GM12878 (cell line): Measurements from ENCODE around the gene FAM219A. TPM values are rescaled to one million over a fixed set of nuclear protein-coding genes. Genes with fewer than 3 reads are reported as not detected.

Experiments used
- ATAC-seq: fragments of 200-7000 bp; cut with Tn5 transposase; 3 replicates; pipeline ENCODE4 v1.9.1; 2020; ENCODE audit warnings: mild to moderate bottlenecking, moderate library complexity
- BruUV-seq: library from RNA; stranded (reverse); fragments of 400-500 nt; replicated peaks from 2 replicates; lab custom pipeline; 2021; lab: Mats Ljungman, UMichigan
- CTCF ChIA-PET: fragments of 300-600 bp; sonication (Branson Sonifier 250); formaldehyde crosslinking; extraction: SDS; loops from one replicate; lab custom pipeline; 2021; ENCODE audit warnings: inconsistent platforms; lab: Yijun Ruan, JAX
- POLR2A ChIA-PET: fragments of 350-600 bp; formaldehyde crosslinking; extraction: SDS; loops from one replicate; lab custom pipeline; 2021; ENCODE audit warnings: inconsistent platforms; lab: Charles Lee
- RAD21 ChIA-PET: fragments of 300-600 bp; sonication (Branson Sonifier 250); formaldehyde crosslinking; loops from one replicate; lab custom pipeline; 2023; ENCODE audit warnings: antibody characterized with exemption; ENCODE audit not compliant: unreplicated experiment; lab: Charles Lee
- SMC1A ChIA-PET: fragments of 300-600 bp; sonication (Branson Sonifier 250); formaldehyde crosslinking; loops from one replicate; lab custom pipeline; 2023; ENCODE audit not compliant: unreplicated experiment, uncharacterized antibody; lab: Charles Lee
- DNase-seq: peaks from one replicate; pipeline ENCODE4 v3.0.0-alpha.2; 2011; ENCODE audit warnings: low read depth, low spot score
- FAIRE-seq: peaks from 3 replicates; lab custom pipeline; 2011; peaks lifted over from hg19 to GRCh38; lab: Jason Lieb, UNC
- H2AFZ ChIP-seq: 2 replicates; pipeline ENCODE4 v1.6.0; 2011; ENCODE audit warnings: low read depth, low read length, control low read depth; ENCODE audit not compliant: control insufficient read depth
- H3K27ac ChIP-seq: 2 replicates; pipeline ENCODE4 v1.5.1; 2011; ENCODE audit warnings: control low read depth; ENCODE audit not compliant: control insufficient read depth, insufficient read depth
- H3K27me3 ChIP-seq, 2 experiments: replicated peaks in 1 of 2; 2 replicates each; pipeline versions ENCODE4 v1.6.0 to v1.6.1; 2011; ENCODE audit warnings: low read length in 1 of 2; ENCODE audit not compliant: control insufficient read depth in 2 of 2, insufficient read depth in 2 of 2
- H3K36me3 ChIP-seq, 2 experiments: 2 replicates each; pipeline ENCODE4 v1.5.1; 2011; ENCODE audit warnings: low read length in 1 of 2; ENCODE audit not compliant: control insufficient read depth in 2 of 2, insufficient read depth in 2 of 2
- H3K4me1 ChIP-seq: 2 replicates; pipeline ENCODE4 v1.6.1; 2011; ENCODE audit warnings: mild to moderate bottlenecking, low read length, moderate library complexity, mixed read lengths; ENCODE audit not compliant: control insufficient read depth, insufficient read depth
- H3K4me2 ChIP-seq: 2 replicates; pipeline ENCODE4 v1.6.0; 2011; ENCODE audit warnings: control low read depth; ENCODE audit not compliant: control insufficient read depth, insufficient read depth
- H3K4me3 ChIP-seq: fragments of 200-600 bp; sonication (generic); 2 replicates; pipeline ENCODE4 v1.5.1; 2016
- H3K79me2 ChIP-seq: 2 replicates; pipeline ENCODE4 v1.6.0; 2011; ENCODE audit warnings: low read length; ENCODE audit not compliant: control insufficient read depth, insufficient read depth
- H3K9ac ChIP-seq: 2 replicates; pipeline ENCODE4 v1.8.0; 2011; ENCODE audit warnings: low read length, control low read depth, mixed read lengths; ENCODE audit not compliant: control insufficient read depth, insufficient read depth
- H3K9me3 ChIP-seq: replicated peaks from 3 replicates; pipeline ENCODE4 v1.5.1; 2011; ENCODE audit warnings: mild to moderate bottlenecking, low read length; ENCODE audit not compliant: control insufficient read depth, insufficient read depth
- H4K20me1 ChIP-seq: 2 replicates; pipeline ENCODE4 v1.6.0; 2011; ENCODE audit not compliant: control insufficient read depth, insufficient read depth
- POLR2A ChIP-seq: IDR thresholded peaks from 2 replicates; pipeline ENCODE4 v1.6.1; 2011; ENCODE audit warnings: low read depth, mild to moderate bottlenecking, low read length
- WGBS: methylation state at CpG from one replicate; pipeline ENCODE4 v1.1.6; 2016; ENCODE audit warnings: low lambda C conversion rate; ENCODE audit not compliant: insufficient replicate concordance, insufficient coverage; ENCODE audit errors: missing lambda C conversion rate; 5-methylcytosine and 5-hydroxymethylcytosine counted together
- in situ Hi-C: fragments of 300-500 bp; cut with MboI; formaldehyde crosslinking; loops from 9 replicates; pipeline ENCODE4 v1.14.3; 2018; ENCODE audit warnings: mixed read lengths
- intact Hi-C: fragments of 100-400 bp; cut with micrococcal nuclease; formaldehyde crosslinking; loops from one replicate; pipeline ENCODE4 v1.14.2; 2022; ENCODE audit not compliant: unreplicated experiment
- polyA plus RNA-seq, 11 experiments: library from polyadenylated mRNA; depleted of rRNA in 4 of 11; unstranded in 6 of 11; stranded (reverse) in 5 of 11; fragments of >200 nt; fragmentation: Nextera tagmentation in 4 of 11; fragmentation: Illumina TruSeq in 1 of 11; extraction: Ambion mirVana in 4 of 11; extraction: Trizol in 1 of 11; gene quantifications; 1 replicate in 1 of 11; 2 replicates in 10 of 11; pipeline versions ENCODE4 v1.2.1 to v1.2.3, GENCODE V29; 2011 to 2016; ENCODE audit warnings: inconsistent platforms in 2 of 11, missing spikeins in 2 of 11, low read depth in 1 of 11
- total RNA-seq, 4 experiments: library from RNA; depleted of rRNA in 3 of 4; stranded (reverse); fragments of >200 nt in 3 of 4; fragmentation: Illumina TruSeq in 1 of 4; extraction: Trizol in 1 of 4; gene quantifications; 2 replicates each; pipeline versions ENCODE4 v1.2.1 to v1.2.3, GENCODE V29; 2013 to 2021
- TF ChIP-seq, protein P1 (sequence below): fragments of 450-650 bp; IDR thresholded peaks from 2 replicates; pipeline ENCODE4 v1.6.1; 2016; ENCODE audit warnings: mild to moderate bottlenecking, moderate library complexity, borderline replicate concordance

Gene FAM219A
- total and polyA plus RNA-seq, 10 of the 15 experiments (the other 5 are each of a cell fraction or from before 2014, with no cell fraction given): 0.11 to 2.0 (median 0.71) TPM

DNA sequence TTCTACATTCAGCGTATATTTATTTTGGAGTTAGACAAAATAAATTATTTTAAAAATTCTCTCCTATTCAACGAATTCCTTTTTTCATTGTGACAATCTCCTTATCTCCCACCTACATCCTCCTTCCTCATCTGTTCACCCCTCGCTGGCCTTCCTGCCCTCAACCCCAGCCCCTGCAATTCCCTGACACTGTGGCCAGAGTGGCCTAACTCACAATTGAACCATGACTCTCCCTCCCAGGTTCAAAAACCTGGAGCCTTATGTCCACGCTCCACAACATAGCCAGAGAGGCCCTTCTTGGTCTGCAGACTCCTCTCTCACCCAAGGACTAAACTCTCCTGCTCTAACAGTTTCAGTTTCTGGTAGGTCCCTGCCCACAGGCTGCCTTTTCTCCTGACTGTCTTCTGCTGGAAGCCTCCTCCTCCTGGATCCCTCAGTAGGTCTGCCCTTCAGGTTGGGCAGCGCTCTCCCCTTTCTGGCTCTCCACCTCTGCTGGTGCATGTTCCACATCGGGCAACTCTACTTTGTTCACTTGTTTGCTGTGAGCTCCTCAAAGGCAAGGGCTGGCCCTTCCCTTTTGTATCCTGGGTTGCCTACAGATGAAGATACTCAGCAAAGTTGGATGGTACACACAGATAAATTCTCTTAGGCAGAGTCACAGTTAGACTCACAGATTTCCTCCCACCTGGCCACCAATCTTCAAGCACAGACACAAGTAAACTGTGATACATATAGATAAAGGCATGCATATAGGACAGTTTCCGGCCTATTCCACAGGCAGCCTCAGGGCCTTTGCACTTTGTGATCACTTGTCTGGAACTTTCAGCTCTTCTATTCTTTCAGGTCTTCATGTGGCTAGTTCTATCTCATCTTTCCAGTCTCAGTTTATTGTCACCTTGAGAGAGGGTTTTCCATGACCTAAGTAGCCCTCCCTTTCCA, 61.8 kb downstream of the FAM219A start:
- no peak overlapping the region for H3K4me3 ChIP-seq
- ChIA-PET CTCF (no interaction called here), SMC1A (no interaction called here), POLR2A (no interaction called here), RAD21 (no interaction called here)
- no peak overlapping the region for H3K4me2 ChIP-seq
- no TSS peak for BruUV-seq
- TF ChIP-seq, protein P1, sequence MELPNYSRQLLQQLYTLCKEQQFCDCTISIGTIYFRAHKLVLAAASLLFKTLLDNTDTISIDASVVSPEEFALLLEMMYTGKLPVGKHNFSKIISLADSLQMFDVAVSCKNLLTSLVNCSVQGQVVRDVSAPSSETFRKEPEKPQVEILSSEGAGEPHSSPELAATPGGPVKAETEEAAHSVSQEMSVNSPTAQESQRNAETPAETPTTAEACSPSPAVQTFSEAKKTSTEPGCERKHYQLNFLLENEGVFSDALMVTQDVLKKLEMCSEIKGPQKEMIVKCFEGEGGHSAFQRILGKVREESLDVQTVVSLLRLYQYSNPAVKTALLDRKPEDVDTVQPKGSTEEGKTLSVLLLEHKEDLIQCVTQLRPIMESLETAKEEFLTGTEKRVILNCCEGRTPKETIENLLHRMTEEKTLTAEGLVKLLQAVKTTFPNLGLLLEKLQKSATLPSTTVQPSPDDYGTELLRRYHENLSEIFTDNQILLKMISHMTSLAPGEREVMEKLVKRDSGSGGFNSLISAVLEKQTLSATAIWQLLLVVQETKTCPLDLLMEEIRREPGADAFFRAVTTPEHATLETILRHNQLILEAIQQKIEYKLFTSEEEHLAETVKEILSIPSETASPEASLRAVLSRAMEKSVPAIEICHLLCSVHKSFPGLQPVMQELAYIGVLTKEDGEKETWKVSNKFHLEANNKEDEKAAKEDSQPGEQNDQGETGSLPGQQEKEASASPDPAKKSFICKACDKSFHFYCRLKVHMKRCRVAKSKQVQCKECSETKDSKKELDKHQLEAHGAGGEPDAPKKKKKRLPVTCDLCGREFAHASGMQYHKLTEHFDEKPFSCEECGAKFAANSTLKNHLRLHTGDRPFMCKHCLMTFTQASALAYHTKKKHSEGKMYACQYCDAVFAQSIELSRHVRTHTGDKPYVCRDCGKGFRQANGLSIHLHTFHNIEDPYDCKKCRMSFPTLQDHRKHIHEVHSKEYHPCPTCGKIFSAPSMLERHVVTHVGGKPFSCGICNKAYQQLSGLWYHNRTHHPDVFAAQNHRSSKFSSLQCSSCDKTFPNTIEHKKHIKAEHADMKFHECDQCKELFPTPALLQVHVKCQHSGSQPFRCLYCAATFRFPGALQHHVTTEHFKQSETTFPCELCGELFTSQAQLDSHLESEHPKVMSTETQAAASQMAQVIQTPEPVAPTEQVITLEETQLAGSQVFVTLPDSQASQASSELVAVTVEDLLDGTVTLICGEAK: no peak
- no peak for TF ChIP-seq POLR2A
- H3K27ac ChIP-seq: no peak overlapping the region
- 35% methylated on average over 7 of the region's 7 CpGs for WGBS
- no peaks in the 10 kb centered on the region; the same call in 1 of the 2 replicates for H4K20me1 ChIP-seq
- ATAC-seq: no peak
- no peaks in the 10 kb centered on the region for H3K4me1 ChIP-seq
- no peak overlapping the region for H2AFZ ChIP-seq
- no peaks in the 10 kb centered on the region for H3K36me3 ChIP-seq
- FAIRE-seq: no peak
- intact Hi-C loops: no loop called here
- H3K9ac ChIP-seq: no peak overlapping the region
- no peak for DNase-seq
- in situ Hi-C loops: no loop called here
- H3K79me2 ChIP-seq: no peaks in the 10 kb centered on the region
- H3K9me3 ChIP-seq: no peaks in the 10 kb centered on the region
- H3K27me3 ChIP-seq: peaks cover 0 to 4% of the 10 kb centered on the region in 2 experiments; a peak in 3 of 4 replicates
